Right renal pelvis (tissue), 4 donors: Measurements from ENCODE around the gene DLK1. TPM values are rescaled to one million over a fixed set of nuclear protein-coding genes. Genes with fewer than 3 reads are reported as not detected.

Experiments
- DNase-seq, 4 donors: peaks; one replicate each; pipeline ENCODE4 v3.0.0-alpha.2; 2013; ENCODE audit warnings: low read depth in 4 of 4, low spot score in 3 of 4, missing footprints in 1 of 4
- polyA plus RNA-seq, 4 donors: library from polyadenylated mRNA; unstranded; fragments of 120-200 nt; gene quantifications; one replicate each; pipeline ENCODE4 v1.2.1, GENCODE V29; 2013; ENCODE audit not compliant: insufficient read length in 4 of 4

The DLK1 gene
- polyA plus RNA-seq, 4 donors = 5.1 to 23.7 (median 9.4) TPM

DNA sequence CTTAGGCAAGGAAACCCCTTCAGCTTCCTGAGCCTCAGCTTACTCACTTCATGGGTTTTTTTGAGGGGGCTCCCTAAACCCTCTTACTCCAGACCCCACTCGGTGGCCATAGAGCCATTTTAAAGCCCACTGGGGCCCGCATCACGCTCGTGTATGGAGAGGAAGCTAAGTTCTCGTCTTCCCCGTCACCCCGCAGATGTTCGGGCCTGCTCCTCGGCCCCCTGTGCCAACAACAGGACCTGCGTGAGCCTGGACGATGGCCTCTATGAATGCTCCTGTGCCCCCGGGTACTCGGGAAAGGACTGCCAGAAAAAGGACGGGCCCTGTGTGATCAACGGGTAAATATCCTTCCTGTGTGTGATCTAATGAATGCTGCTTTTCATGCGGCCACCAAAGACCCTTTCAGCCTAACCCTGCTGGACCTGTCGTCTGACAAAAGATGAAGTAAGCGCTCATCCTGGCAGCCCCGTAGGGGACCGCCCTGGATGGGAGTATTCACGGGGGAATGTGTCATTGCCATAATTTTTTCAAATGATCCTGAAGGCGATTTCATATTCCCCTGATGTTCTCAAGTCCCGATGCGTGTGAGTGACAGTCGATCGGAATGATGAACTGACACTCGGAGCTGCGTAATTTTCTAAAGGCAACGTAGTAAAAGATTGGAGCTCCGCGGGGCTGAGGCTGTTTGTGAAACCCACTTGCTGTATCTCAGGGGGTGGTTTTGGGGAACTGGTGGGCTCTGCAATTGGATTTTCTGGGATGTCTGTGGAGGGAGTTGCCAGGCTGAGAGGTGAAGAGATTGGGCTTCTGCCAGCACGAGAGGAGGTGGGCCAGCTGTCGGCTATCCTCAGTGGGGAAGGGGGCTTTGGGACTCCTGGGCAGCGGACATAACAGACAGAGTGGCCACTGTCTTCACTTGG lies 5.4 kb downstream of the DLK1 start:
- DNase-seq = no peak

DNA sequence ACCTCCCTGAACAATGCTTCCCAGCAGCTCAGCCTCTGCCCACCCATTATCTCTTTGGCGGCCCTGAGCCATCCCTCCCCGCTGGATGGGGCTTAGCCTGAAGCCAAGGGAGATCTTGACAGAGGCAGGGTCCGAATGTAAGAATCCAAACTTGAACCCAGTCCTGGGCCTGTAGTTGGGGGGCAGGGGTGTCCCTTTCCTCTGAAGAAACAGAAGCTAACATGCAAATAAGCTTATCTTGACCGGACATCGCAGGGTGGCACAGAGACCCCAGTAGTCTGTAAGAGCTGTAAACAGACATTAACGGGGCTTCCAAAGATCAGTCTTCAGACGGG lies 6.0 kb downstream of the DLK1 start:
- no peak for DNase-seq

- DNase-seq = no peak
Measured at GRCh38 chr14:100733152-100733850, 6.6 kb downstream of the DLK1 start.

- no peak for DNase-seq
Measured at GRCh38 chr14:100734031-100734990, 7.6 kb downstream of the DLK1 start.

DNA sequence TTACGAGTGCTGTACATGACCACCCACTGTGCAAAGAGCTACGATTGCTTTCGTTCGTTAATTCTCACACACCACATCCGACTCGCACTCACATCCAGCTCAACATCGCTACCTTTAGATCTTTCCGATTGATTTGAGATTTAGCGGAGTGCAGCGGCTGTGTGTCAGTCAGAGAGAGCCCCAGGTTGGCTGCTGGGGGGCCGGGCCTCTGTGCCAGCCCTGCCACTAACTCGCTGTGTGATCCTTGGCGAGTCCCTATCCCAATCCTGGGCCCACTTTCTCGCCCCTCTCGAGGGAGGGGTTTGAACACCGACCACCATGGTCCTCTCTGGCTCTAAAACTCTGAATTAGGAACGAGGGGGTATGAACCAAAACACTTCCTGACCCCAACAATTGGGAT lies 8.6 kb downstream of the DLK1 start:
- DNase-seq = no peak

- DNase-seq = no peak
Measured at GRCh38 chr14:100736269-100737180, 9.8 kb downstream of the DLK1 start.

DNA sequence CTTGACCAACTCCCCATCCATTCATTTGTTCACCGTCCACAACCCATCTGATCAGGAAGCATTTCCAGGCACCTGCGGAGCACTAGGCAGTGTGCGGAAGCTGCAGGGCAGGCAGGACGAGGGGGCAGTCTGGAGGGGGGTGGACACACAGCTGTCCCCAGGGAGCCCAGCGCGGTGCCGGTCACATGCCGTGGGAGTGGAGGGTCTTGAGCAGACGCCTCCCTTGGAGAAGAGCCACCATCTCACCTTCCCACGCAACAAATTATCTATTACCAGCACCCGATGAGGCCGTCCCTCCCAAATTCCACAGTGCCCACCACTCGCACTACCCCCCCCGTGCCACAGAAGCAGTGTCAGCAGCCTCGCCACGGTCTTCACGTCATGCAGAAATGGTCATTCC lies 10.8 kb downstream of the DLK1 start:
- DNase-seq = no peak

DNA sequence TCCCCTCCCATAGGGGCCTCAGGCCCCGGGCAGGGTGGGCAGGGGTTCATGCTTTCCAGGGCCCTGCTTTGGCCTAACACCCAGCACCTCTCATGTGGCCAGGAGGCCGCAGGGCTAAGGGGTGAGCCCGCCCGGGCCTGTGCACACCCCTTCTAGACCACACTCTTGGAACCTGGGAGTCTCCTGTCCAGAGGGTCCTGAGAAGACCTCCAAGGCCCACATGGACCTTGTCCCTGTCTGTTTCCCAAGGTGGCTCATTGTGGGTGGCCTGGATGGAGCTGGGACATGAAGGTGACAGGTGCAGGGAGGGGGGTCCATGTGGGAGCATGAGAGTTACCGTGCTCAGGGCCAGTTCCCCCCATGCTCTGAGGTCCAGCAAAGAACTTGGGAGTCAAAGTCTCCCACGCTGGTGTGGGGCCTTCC lies 11.6 kb downstream of the DLK1 start:
- no peak for DNase-seq

- no peak for DNase-seq
Measured at GRCh38 chr14:100738704-100739131, 12.0 kb downstream of the DLK1 start.

DNA sequence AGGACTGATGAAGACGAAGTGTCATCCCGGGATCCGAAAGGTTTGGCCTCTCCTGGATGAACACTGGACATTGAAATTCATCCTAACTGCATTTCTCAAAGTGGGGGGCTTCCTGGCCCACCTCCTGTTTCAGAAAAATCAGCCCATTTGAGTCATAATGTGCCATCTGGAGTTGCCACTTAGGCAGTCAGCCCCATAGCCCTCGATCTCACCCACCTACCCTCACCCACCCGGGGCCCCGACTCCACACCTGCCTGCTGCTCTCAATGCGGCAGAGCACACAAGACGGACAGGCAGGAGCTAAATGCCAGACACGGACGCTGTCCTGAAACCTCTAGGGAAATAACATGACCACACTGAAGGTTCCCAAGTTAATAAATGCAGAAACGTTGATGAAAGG lies 12.6 kb downstream of the DLK1 start:
- DNase-seq = no peak

DNA sequence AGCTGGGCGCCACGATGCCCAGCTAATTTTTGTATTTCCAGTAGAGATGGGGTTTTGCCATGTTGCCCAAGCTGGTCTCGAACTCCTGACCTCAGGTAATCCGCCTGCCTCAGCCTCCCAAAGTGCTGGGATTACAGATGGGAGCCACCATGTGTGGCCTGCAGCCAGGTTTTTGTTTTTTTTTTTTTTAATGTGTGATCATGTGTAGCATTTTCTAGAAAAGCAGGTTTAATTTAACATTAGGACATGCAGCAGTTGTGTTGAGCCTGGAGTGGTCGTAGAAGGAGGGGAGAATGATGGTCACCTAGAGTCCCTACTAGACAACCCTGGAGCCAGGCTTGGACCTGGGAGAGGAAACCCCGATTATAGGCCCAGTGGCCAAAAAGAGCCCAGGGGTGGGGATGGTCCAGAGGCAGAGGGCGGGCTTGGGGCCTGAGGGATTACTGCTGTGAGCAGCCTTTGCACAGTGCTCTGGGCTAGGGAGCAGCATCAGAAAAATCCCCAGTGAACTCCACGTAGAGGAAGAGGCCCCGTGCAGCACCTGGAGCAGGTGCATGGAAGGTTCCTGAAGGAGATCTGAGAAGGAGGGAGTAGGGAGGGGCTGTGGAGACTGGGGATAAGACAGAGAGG lies 13.6 kb downstream of the DLK1 start:
- no peak for DNase-seq

GRCh38 chr14:100740929-100741328 lies 14.2 kb downstream of the DLK1 start:
- no peak for DNase-seq

DNA sequence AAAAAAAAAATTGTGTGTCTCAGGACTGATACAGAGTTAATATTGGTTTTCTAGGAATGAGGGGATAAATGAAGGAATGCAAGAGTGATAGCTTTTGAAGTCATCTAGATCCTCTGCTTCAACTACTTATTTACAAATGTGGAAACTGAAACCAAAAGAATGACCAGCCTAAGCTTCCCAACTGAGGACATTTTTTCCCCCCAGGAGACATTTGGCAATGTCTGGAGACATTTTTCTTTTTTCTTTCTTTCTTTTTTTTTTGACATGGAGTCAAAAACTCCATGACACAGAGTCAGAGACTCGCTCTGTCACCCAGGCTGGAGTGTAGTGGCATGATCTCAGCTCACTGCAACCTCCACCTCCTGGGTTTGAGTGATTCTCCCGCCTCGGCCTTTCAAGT lies 15.3 kb downstream of the DLK1 start:
- DNase-seq = no peak

GRCh38 chr14:100746326-100746725 lies 19.6 kb downstream of the DLK1 start:
- no peak for DNase-seq

DNA sequence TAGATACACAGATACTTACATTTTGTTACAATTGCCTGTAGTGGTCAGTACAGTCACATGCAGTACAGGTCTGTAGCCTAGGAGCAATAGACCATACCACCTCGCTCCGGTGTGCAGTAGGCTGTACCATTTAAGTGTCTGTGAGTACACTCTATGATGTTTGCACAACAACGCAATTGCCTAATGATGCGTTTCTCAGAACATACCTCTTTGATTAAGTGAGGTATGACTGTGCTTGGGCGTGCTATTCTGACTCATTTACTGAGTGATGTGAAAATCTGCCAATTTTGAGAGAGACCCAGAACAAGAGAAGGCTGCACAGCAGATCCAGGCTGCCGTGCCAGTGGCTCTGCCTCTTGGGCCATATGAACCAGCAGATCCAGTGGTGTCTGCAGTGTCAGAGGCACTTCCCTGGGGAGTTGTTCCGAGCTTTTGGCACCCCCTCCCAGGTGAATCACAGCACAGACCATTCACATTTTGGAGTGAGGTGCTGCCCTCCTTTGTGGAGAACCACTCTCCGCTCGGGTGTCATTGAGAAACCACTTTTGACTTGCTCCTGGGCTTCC lies 20.4 kb downstream of the DLK1 start:
- DNase-seq = no peak

- DNase-seq = no peak
Measured at GRCh38 chr14:100747736-100748135, 21.0 kb downstream of the DLK1 start.

DNA sequence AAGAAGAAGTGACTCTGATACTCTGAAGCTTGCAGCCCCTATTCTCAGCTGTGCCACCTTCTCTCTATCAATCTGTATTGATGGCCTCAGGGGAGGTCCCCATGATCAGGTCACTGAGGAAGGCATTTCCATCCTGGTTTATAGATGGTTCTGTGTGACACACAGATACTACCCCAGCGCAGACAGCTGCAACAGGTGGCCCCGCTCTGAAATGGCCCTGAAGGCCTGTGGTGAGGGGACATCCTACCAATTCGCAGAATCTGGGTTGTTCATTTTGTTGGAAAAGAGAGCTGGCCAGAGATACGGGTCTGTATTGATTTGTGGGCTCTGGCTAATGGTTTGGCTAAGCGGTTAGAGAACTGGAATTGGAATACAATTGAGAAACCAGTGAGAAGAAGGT lies 21.7 kb downstream of the DLK1 start:
- no peak for DNase-seq

DNA sequence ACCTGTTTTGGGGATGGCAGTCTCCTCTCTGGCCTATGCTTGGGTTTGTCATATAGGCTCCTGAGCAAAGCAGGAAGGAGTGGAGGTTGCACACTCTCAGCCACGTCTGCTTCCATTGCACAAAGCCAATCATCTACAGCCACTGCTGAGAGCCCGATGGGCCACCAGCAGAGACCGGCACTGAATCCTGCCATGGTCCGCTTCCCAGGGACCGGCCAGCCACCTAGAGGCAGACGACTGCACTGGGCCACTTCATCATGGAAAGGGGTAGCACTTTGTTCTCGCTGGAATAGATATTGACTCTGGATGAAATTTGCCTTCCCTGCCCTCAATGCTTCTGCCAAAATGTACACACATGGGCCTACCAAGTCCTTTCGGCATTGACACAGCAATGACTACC lies 22.3 kb downstream of the DLK1 start:
- DNase-seq = no peak

DNA sequence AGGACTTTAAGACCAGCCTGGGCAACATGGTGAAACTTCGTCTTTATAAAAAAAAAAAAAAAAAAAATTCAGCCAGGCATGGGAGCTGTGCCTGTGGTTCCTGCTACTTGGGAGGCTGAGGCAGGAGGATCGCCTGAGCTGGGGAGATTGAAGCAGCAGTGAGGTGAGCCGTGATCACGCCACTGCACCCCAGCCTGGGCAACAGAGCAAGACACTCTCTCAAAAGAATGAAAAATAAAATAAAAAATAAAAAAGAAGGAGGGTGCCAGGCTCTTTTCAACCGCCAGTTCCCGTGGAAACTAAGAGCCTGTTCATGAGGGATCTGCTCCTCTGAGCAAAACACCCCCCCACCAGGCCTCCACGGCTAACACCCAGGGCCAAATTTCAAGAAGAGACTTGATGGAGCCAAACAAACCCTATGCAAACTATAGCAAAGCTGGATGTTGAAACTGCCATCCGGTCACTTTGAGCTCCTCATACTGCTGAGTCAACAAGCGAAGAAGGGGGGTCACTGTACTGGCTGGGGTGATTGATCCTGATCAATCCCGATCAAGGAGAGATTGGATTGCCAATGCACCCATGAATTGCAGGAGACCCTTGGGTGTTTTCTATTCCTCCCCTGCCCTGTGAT lies 23.4 kb downstream of the DLK1 start:
- DNase-seq = no peak
